ENCODE results near the gene EEF1AKMT3.
"Not testable (repeated sequence)": the region's sequence is repeated elsewhere in the genome, so short reads cannot be mapped to it uniquely, and the experiment has no call there.

The EEF1AKMT3 gene

DNA sequence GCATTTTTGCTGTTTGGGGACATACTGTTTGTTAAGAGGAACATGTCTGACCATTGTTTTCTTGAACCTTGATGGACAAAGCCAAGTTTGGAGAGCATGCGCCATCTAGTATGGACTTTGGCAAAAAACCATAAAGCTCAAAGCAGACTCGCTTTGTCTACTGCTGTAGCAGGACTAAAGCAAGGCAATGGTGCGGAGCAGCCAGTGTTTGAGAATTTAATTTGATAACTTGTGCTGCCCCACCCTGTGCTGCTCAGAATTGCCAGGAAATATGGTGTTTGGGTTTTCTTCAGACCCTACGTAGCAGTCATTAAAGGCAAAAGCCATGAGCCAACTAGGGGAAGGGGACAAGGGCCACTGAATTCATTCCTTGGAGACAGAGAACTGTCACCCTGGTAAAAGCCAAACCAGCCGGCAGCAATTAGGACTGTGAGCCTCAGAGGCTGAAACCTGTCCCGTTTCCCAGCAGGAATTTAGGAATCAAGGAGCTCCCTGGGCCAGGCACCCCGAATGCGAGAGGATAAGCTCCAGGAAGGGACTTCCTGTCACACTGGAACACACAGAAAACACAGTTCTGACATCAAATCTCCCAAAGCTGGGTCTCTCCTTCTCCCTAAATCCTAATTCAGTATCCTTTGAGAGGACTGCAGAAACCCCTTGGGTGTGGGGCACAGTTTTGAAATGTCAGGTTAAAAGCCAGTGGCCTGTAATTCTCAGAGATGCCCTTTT lies 45.0 kb downstream of the EEF1AKMT3 start:
- DNase-seq (ENCODE audit: low spot score), result no peak

DNA sequence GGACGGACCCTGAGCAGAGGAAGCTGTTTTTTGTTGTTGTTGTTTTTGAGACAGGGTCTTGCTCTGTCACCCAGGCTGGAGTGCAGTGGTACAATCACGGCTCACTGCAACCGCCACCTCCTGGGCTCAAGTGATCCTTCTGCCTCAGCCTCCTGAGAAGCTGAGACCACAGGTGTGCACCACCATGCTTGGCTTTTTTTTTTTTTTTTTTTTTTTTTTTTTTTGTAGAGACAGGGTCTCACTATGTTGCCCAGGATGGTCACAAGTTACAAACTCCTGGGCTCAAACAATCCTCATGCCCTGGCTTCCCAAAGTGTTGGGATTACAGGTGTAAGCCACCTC lies 45.5 kb downstream of the EEF1AKMT3 start:
- DNase-seq (ENCODE audit: low spot score), result not testable (repeated sequence)

DNA sequence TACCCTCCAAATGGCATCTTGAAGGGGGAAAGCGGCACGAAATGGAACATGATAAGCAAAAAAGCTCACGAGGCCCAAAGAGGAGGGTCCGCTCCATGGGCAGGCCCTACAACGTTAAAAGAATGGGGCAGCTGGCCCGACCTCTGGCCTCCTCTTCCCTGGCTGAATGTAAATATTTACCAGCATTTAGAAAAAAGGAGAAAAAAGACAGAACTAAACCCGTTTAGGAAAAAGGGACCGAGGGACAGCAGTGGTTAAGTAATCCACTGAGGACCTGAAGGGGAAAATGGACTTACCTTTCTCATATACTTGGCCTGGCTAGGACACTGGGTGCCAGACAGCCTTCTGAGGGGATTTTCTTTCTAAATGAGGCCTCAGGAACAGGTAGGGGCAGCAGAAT lies 47.7 kb downstream of the EEF1AKMT3 start:
- not testable (repeated sequence) for DNase-seq (ENCODE audit: low spot score)

DNA sequence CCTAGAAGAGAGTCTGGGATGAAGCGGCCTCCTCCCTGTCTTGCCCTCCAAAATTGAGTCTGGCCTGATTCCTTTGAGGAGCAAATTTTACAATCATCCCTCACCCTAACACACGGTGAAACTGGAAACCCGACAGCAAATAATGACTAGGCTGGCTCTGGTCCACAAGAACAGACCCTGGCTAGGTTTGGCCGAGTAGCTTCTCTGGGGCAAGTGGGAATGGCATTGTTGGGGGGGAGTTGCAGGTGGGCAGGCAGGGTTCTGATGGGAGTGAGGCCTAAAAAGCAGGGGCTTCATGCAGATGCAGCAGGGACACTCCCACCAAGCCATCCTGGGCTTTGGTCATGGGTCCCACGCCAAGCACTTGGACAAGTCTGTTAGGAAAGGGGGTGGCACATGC lies 48.6 kb downstream of the EEF1AKMT3 start:
- not testable (repeated sequence) for DNase-seq (ENCODE audit: low spot score)

DNA sequence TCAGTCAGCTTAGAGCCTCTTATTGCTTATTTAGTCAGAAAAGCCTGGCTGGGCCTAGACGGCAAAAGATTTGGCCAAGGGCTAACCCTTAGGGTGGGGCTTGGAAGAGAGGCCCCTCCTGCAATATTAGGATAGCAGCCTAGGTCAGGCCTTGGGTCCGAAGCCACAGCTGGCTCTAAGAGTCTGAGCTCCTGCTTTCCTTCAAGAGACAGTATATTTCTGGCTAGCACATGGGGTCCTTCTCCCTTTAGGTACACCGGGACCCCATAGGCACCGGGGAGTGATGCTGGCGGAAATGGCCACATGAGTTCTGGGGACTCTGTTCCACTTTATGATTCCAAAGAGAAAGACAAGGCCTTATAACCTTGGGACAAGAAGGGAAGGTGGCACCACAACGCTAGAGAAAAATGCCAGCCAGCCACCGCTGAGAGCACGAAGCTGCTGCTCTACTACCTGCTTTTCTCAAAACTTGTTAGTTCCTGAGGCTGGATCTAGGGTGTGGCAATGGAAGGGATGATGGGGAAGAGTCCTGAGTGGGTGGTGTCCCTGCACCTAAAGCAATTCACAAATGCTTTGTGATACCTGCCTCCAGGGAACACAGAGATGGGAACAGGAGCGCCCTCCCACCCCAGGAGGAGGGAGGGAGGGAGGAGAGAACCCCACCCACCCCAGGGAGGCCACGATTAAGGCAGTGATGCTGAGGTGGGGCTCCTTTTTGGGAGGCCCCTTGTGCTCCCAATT lies 49.2 kb downstream of the EEF1AKMT3 start:
- no peak for DNase-seq (ENCODE audit: low spot score)

DNA sequence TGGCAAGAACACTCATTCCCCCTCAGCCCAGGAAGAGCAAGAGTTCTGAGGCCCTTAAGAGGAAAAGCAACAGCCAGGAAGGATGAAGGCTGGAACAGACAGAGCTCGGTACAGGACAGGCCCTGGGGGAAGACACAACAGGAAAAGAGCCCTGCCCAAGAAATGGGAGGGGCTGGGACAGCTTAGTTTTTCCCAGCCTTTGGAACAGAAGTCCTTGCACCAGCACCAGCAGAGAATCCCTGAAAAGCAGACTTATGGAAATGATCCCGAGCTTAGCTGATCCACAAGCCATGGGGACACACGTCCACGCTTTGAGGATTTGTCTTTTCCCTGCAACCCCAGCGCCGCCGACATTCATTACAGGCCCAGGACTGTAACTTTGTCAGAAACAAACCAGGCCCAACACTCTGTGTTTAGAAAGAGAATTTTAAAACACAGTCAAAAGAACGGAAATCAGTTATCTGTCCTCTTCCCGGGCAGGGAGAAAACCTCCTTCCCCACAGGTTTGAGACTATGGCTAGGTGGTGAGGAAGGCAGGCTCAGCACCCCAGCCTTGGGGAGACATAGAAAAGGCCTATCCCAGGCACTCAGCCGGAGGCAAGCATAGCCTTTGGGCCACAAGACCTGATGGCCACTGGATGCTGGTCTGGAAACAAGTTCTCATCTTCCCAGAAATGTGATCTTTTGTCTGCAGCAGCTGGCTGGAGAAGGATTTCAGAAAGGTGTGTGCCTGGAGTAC lies 50.1 kb downstream of the EEF1AKMT3 start:
- no peak for DNase-seq (ENCODE audit: low spot score)

DNA sequence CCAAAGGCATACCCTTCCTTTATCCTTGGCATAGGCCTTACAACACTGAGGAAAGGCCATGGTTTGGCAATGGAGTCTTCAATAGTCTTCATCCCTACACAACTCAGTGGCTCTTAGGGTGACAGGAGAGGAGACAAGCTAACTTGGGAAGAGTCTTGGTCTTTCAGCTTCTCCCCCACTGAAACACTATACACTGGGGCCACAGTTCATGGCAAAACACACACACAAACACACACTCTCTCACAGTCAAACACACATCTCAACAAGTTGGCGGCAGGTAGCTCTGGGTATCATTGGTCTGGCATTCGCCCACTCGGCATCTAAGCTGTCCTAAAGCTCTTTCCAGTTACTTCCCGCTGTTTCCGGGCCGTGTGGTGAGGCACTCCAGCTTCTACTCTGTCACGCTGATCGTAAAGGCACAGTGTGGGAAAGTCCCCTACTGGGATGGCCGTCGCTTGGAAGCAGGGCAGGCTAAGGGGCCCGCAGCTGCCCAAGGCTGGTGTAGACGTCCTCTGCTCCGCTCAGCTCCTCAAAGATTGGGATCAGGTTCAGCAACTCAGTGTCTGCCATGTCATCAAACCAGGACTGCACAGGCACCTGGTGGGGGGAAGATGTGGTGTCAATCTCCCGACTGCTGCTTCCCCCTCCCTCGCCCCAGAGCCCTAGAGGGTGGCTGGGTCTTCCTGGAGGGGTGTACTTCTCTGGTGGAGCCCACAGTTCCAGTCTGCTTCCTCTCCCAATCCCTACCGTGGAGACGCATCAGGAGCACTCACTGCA lies 50.9 kb downstream of the EEF1AKMT3 start:
- DNase-seq (ENCODE audit: low spot score), result no peak

DNA sequence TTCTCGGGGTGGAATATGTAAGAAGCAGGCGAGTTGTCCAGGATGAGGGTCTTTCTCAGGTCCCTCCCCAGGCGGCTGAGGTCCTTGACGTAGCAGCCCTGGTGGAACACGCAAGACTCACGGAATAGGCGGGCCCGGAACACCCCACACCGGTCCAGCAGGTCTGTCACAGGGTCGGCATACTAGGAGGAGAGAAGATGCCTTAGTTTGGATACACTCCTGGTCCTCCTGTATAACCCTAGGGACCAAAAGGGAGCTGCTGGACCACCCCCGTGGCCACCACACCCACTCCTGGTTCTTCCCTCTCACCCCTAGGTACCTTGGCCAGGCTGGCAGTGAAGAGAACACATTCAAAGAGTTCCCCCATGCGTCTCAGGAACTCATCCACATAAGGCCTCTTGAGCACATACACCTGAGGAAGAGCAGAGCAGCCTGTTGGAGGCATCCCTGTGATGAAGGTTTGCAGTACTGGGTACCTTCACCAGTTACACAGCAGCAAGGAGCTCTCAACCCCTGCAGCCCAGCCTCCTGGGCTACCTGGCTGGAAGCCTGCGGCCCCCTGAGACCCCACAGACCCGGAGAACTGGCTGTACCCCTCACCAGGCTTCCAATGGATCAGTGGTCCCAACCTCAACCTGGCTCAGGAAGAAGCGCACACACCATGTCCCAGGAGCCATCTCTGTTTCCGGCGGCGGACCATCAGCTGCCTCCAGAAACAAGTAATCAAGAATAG lies 51.7 kb downstream of the EEF1AKMT3 start:
- no peak for DNase-seq (ENCODE audit: low spot score)

DNA sequence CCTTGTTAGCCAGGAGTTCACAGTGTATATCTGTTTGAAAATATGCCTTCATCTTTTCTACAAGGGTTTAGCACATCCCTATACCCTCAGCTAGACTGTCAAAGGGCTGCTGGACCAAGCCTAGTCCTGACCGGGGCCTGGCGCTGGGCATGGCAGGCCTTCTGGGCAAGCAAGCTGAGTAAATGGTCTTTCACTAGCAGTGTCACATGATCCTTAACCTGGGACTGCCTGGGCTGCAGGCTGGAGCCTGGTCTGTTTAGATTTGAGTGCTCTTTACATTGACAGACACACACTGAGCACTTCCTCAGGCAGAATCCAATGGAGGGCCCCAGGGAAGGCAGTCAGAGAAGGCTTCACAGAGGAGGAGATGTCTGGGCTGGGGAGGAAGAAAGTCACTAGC lies 53.0 kb downstream of the EEF1AKMT3 start:
- no peak for DNase-seq (ENCODE audit: low spot score)

DNA sequence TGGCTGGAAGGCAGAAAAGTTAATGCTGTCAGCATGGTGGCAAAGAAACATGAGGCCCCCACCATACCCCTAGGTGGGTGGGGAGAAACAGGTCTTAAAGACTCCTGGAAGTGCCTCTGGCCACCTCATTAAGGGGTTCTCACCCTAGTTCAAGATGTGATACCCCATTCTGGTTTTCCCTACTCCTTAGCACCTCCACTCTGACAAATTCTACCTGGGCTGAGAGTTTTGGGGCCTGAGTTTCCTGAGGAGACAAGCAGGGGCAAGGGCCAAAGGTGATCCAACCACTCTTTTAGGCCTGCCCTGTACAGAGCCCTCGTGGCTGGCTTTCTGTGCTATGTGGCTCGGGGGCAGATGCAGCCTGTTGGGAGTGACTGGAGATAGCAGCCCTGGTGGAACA lies 54.0 kb downstream of the EEF1AKMT3 start:
- no peak for DNase-seq (ENCODE audit: low spot score)

DNA sequence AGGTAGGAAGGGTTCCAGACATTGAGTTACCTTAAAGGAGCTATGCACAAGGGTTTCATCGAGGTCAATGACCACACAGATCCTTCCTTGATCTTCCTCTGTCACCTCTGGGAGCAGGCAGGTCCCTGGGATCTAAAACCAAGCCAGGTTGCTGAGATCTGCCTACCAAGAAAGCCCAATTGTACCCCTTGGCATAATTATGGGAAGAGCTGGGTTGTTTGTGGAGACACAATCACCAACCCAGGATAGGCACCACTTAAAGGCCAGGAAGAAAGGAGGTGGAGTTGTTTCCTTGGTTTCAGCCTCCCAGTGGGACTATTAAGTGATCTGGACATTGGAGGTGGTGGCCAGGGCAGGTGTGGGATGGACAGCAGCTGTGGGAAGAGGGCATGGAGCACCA lies 54.6 kb downstream of the EEF1AKMT3 start:
- DNase-seq (ENCODE audit: low spot score), result no peak

DNA sequence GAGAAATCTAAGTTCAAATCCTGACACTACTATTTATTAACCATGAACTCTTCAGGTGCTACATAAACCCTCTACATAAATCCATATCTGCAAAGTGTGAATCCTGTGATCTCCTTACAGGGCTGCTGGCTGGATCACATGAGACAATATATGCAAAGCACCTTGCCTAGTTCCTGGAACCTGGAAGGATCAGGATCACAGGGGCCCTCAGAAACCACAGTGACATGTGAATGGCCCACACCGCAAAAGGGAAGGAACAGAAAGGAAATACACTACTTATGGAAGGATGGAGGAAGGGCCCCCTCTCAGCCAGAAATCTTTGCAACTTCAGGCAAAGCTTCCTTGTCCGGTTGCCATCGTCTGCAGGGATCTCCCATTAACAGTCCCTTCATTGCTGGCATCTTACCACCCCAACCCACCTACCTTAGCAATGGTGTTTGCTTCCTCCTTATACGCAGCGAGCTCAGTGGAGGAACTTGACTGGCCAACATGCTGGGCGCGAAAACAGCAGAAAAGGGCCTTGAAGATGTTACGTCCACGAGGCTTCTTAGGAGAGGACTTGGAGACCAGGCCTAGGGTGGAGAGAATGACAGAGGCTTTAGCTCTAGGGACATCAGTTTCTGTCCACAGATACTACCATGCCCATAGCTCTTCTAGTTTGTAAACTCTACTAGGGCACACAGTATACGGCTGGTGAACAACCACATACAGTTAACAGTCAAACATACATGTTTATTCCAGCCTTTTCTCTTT lies 56.8 kb downstream of the EEF1AKMT3 start:
- DNase-seq (ENCODE audit: low spot score), result no peak

DNA sequence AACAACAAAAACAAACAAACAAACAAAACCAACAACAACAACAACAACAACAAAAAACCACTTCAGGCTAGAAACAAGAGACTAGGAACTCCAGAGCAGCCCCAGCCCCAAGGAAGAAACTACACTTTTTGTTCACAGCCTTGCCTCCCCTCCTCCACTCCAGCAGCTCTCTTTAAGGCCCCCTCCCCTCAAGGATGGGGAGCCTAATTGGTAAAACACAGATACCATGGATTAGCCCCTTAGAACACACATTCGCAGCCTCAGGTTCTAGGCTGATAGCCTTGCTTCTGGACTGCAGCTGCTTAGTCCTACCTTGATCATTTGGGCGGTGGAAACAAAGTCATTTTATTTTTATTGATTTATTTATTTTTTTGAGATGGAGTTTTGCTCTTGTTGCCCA lies 58.0 kb downstream of the EEF1AKMT3 start:
- no peak for DNase-seq (ENCODE audit: low spot score)
